ENCODE results near the gene FNBP1L.

DNA sequence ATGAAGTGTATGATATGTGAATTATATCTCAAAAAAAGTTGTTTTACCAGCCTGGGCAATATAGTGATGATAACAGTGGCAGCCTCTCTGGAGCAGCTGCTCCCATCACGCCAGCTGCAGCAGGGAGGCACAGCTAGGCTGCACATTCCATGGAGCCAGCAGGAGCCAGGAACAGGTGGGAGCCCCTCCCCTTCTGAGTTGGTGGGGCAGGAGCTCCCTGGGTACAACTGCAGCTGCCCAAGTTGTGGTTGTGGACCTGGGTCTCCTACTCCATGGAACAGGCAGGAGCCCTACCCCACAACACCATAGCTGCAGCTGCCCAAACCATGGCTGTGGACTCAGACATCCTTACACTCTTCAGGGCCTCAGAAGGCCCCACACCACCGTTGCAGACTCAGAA lies 21.7 kb upstream of the FNBP1L start:
- TF ChIP-seq, protein P1, sequence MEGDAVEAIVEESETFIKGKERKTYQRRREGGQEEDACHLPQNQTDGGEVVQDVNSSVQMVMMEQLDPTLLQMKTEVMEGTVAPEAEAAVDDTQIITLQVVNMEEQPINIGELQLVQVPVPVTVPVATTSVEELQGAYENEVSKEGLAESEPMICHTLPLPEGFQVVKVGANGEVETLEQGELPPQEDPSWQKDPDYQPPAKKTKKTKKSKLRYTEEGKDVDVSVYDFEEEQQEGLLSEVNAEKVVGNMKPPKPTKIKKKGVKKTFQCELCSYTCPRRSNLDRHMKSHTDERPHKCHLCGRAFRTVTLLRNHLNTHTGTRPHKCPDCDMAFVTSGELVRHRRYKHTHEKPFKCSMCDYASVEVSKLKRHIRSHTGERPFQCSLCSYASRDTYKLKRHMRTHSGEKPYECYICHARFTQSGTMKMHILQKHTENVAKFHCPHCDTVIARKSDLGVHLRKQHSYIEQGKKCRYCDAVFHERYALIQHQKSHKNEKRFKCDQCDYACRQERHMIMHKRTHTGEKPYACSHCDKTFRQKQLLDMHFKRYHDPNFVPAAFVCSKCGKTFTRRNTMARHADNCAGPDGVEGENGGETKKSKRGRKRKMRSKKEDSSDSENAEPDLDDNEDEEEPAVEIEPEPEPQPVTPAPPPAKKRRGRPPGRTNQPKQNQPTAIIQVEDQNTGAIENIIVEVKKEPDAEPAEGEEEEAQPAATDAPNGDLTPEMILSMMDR (IDR thresholded peaks at IDR 0.05; ENCODE audit: low read length), result no peak
- TF ChIP-seq EZH2 (optimal IDR thresholded peaks at IDR 0.05; ENCODE audit: low read depth, low read length) (no peak), EZH2phosphoT487 (IDR thresholded peaks at IDR 0.05; ENCODE audit: low read length) (no peak)

Measured in MM.1S (cell line).